ENCODE results near the gene PIGS.
A peak's percentile ranks its signal among the peaks of the same experiment; 100 is the strongest.
"Not testable (repeated sequence)": the region's sequence is repeated elsewhere in the genome, so short reads cannot be mapped to it uniquely, and the experiment has no call there.

The PIGS gene

GRCh38 chr17:28578246-28579195 lies 7.2 kb upstream of the PIGS start:
- no peak for DNase-seq (ENCODE audit: low read depth)

- no peak for DNase-seq (ENCODE audit: low read depth)
Observed at GRCh38 chr17:28577466-28577824, 6.1 kb upstream of the PIGS start.

- DNase-seq (ENCODE audit: low read depth): peak; percentile 76
Observed at GRCh38 chr17:28576758-28577465, 5.6 kb upstream of the PIGS start, which contains the start of gene ALDOC. Gene ALDOC, minus strand, starts transcription at chr17:28576895. Its CDS starts 1,363 bp downstream, at chr17:28575532.

DNA sequence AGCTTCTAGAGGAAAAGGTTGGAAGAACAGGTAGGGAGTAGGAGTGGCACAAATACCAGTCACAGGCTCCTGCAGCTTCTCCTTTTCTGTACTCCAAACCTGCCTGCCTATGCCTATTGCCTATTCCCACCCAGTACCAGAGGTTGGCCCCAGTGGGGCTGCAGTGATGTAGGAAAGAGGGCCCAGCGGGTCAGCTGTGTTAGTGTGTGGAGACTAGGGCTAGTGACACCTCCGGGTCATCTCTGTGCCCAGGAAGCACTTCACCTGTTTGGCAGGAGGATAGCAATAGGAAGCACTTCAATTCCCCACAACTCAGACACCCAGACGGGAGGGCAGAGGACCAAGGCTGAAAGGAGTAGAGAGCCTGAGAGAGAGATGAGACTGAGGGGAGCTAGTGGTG lies 4.7 kb upstream of the PIGS start:
- DNase-seq (ENCODE audit: low read depth): not testable (repeated sequence)

- no peak for DNase-seq (ENCODE audit: low read depth)
Observed at GRCh38 chr17:28575126-28575795, 3.9 kb upstream of the PIGS start.

DNA sequence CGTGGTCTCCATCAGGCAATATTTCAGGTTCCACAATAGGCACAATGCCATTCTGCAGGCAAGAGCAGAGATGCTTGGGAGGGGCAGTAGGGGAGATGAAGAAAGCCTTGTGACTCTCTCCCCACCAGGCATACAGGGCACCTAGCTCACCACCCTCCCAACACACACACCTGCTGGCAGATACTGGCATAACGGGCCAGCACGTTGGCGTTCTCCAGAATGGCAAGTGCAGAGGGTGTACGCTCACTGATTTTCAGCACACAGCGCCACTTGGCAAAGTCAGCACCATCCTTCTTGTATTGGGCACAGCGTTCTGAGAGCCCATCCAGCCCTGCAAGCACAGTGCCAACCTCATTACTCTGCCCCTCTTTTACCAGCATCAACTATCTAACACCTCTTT lies 3.2 kb upstream of the PIGS start:
- no peak for DNase-seq (ENCODE audit: low read depth)

GRCh38 chr17:28573966-28574480 lies 2.7 kb upstream of the PIGS start:
- DNase-seq (ENCODE audit: low read depth): no peak

- DNase-seq (ENCODE audit: low read depth): no peak
Observed at GRCh38 chr17:28573521-28573920, 2.2 kb upstream of the PIGS start.

GRCh38 chr17:28573040-28573380 lies 1.7 kb upstream of the PIGS start:
- DNase-seq (ENCODE audit: low read depth): no peak

DNA sequence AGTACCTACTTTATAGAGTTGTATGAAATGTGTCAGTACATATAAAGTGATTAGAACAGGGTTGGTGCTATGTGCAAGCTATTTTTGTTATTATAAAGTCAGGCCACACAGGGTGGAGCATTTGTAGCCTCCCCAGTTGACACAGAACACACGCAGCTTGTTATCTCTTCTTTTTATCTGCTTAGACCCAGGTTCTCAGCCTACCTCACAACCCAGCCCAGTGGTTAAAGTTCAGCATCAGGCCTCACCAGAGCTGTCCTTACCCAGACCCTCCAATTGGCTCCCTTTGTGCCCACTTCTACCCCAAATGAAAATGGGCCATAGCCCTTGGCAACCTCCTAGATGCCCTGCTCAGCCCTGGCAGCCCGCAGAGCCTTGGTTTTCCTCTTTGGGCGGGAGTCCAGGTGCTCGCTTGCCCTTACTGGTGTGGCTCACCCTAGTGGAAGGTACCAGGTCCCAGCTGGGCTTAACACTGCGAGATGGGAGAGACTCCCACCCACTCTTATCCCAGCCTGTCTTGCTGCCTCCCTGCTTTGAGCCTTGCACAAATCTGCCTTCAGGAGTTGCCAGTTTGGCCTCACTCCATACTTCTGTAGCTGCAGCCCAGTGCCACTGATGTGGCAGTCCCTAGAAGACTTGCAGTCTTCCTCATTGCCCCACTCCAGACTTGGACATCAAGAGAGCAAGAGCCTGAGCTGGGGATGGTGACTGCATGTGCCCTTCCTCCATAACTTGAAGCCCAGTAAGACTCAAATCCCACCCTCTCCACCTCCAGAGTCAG lies 1.1 kb upstream of the PIGS start:
- DNase-seq (ENCODE audit: low read depth): no peak

DNA sequence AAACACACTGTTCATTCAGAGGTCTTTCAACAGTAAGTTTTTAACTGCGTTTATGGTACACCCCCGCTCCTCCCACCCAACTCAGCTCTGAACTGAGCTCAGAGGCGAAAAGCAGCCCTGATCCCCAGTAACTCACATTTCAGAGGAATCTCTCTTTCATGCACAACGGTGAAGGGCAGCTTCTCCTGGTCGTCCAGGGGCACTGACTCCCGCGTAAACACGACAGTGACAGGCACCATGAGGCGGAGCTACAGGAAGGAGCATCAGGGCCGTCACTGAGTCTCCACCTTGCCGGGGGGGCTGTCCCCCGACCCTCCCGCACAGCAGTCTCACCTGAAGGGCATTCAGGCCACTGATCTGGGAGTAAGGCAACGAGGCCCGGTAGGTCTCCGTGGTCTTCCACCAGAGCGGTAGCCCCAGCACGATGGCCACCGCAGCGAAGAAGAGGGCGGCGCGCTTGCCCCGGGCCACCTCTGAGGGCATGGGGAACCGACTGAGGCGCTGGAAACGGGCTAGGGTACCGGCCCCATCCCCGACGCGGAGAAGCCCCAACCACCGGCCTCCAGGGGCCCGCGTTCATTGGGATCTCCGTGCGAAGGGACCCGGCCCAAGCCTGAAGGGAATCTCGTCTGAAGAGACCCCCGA lies 486 bp downstream of the PIGS start:
- no peak for DNase-seq (ENCODE audit: low read depth)

DNA sequence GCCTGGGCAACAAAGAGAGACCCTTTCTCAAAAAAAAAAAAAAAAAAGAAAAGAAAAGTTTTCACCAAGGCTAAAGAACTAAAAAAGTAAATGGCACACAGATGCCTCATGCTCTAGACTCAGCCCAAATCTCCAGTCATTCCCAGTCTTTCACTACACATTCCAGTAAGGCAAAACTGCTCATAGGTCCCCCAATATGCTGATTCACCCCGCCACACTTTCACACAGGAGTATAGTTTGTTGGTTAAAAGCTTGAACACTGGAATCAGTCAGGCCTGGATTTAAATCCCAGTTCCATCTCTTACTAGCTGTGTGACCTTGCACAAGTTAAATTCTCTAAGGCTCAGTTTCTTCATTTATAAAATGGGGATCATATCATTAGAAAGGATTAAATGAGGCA lies 1.9 kb downstream of the PIGS start:
- no peak for DNase-seq (ENCODE audit: low read depth)

- no peak for DNase-seq (ENCODE audit: low read depth)
Observed at GRCh38 chr17:28567604-28568003, 3.7 kb downstream of the PIGS start.

DNA sequence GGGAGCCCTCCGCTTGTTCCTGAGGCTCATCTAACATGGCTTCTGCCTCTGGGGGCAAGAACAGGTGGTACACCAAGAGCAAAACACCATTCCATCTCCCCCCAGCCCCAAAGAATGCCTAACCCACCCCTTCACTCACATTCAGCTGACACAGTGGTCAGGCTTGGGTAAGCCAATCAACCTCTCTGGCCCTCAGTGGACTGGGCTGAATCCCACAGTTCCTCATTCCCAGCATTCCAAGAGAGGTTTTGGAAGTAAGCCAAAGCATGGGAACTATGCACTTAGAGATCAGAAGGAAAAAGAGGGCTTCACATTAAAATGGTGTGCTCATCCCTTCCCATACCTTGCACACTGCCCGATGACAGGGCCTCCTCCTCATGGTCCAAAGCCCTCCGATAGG lies 7.8 kb downstream of the PIGS start:
- DNase-seq (ENCODE audit: low read depth): no peak

GRCh38 chr17:28555022-28555421 lies 16.3 kb downstream of the PIGS start:
- DNase-seq (ENCODE audit: low read depth): no peak

- no peak for DNase-seq (ENCODE audit: low read depth)
Observed at GRCh38 chr17:28554565-28554964, 16.8 kb downstream of the PIGS start.

DNA sequence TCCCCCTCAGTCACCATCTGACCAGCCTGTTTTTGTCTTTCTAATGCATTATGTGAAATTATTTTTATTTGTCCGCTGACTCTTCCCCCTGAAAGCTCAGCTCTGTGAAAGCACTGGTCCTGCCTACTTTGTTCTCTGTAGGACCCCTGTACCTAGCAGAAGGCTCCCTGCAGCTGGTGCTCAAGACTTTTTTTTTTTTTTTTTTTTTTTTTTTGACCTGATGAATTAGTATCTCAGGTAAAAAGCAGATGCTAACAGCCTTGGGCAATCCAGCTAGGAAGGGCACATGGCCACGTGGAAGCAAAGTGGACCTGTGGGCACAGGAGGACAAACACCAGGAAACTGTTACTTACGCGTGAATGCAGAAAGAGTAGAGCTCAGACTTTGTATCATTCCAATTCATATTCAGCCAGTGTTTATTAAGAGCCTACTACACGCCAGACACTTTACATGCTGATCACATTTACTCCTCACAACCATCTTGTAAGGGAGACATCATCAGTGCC lies 18.3 kb downstream of the PIGS start:
- DNase-seq (ENCODE audit: low read depth): no peak

- DNase-seq (ENCODE audit: low read depth): peak; percentile 38
Observed at GRCh38 chr17:28552176-28552999, 18.9 kb downstream of the PIGS start, which contains the start of gene UNC119. Gene UNC119, minus strand, starts transcription at chr17:28552624. Its CDS starts 67 bp downstream, at chr17:28552557.

- no peak for DNase-seq (ENCODE audit: low read depth)
Observed at GRCh38 chr17:28551421-28552175, 19.7 kb downstream of the PIGS start.

Measured in stromal cell of bone marrow (primary cell).